Stimulated activated naive B cell treated with anti-CD40 and anti-IgM and Interleukin-4, amounts not matched to agents 10 μg/mL and 1 μg/mL and 100 μg/mL, for 72 hours (primary cell): Measurements from ENCODE around the gene RAB29.
A peak's percentile ranks its signal among the peaks of the same experiment; 100 is the strongest.
"Not testable (repeated sequence)": the region's sequence is repeated elsewhere in the genome, so short reads cannot be mapped to it uniquely, and the experiment has no call there.

Experiments
- ATAC-seq, 2 donors: fragments of 150-1000 bp; cut with Tn5 transposase; replicated peaks; 2 replicates each; pipeline ENCODE4 v1.10.0; 2021; ENCODE audit warnings: moderate library complexity in 1 of 2
- DNase-seq: peaks from one replicate; pipeline ENCODE4 v3.0.0; 2021
- H3K27ac Mint-ChIP-seq: one replicate; pipeline ENCODE4 v1.8.0; 2022; ENCODE audit warnings: mild to moderate bottlenecking, mixed read lengths
- H3K27me3 Mint-ChIP-seq, 2 donors: one replicate each; pipeline ENCODE4 v1.8.0; 2022; ENCODE audit warnings: mixed read lengths in 2 of 2
- H3K36me3 Mint-ChIP-seq, 2 donors: one replicate each; pipeline ENCODE4 v1.8.0; 2022; ENCODE audit warnings: mixed read lengths in 2 of 2, mild to moderate bottlenecking in 1 of 2
- H3K4me1 Mint-ChIP-seq, 2 donors: one replicate each; pipeline ENCODE4 v1.8.0; 2022; ENCODE audit warnings: mixed read lengths in 2 of 2, mild to moderate bottlenecking in 1 of 2
- H3K4me3 Mint-ChIP-seq, 2 donors: one replicate each; pipeline ENCODE4 v1.8.0; 2022; ENCODE audit warnings: mild to moderate bottlenecking in 2 of 2, mixed read lengths in 2 of 2, moderate library complexity in 1 of 2
- H3K9me3 Mint-ChIP-seq, 2 donors: one replicate each; pipeline ENCODE4 v1.8.0; 2022; ENCODE audit warnings: mixed read lengths in 2 of 2, mild to moderate bottlenecking in 1 of 2

RAB29 gene

DNA sequence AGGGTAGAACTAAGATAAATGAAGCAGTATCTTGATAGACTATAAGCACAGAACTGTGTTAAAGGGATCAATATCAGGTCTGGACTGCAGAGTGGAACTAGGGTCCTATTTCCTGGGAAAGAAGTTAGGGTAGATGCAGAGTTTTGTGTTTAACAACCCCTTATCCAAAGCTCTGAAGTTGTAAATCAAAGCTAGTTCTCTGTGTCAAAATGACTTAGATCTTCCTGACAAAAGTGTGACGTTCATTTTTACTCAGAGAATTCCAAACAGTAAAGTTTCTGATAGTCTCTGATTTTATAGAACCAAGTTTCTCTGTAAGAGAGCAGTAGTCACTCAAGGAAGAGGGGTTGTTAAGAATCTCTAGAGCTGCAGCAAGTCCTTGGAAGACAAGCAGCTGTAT, 33.6 kb downstream of the RAB29 start:
- Mint-ChIP-seq H3K4me1 (peaks cover 20 to 44% of the 10 kb centered on the region in 2 donors), H3K36me3 (peaks cover 13 to 31% of the 10 kb centered on the region in 2 donors), H3K9me3 (no peaks in the 10 kb centered on the region), H3K27ac (no peak overlapping the region), H3K4me3 (no peak overlapping the region), H3K27me3 (no peaks in the 10 kb centered on the region)
- DNase-seq (no peak), ATAC-seq (no peak)

DNA sequence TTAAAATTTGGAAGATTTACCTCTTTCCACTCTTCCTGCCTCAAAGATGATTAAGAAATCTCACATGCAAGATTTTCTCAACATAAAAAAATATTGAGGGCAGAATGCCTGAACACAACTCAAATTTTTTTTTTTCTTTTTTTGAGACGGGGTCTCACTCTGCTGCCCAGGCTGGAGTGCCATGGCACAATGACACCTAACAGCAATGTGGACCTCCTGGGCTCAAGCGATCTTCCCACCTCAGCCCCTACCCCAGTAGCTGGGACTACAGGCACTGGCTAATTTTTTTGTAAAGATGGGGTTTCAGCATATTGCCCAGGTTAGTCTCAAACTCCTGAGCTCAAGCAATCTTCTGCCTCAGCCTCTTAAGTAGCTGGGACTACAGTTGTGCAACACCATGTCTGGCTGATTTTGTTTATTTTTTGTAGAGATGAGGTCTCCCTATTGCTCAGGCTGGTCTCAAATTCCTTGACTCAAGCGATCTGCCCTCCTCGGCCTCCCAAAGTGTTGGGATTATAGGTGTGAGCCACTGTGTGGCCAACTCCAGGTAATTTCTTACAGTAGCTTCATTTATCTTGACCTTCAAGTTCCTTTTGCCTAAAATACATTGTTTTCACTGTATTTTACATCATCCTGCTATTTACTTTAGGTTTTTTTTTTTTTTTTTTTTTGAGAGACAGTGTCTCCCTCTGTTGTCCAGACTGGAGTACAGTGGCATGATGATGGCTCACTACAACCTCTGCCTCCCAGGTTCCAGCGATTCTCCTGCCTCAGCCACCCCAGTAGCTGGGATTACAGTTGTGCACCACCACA, 35.7 kb downstream of the RAB29 start:
- DNase-seq (no peak), ATAC-seq (no peak)
- H3K9me3 Mint-ChIP-seq = no peaks in the 10 kb centered on the region
- no peak overlapping the region for H3K4me3 Mint-ChIP-seq
- H3K4me1 Mint-ChIP-seq = peaks cover 19 to 42% of the 10 kb centered on the region in 2 donors
- peaks cover 13 to 34% of the 10 kb centered on the region in 2 donors for H3K36me3 Mint-ChIP-seq
- H3K27ac Mint-ChIP-seq = no peak overlapping the region
- H3K27me3 Mint-ChIP-seq = no peaks in the 10 kb centered on the region

DNA sequence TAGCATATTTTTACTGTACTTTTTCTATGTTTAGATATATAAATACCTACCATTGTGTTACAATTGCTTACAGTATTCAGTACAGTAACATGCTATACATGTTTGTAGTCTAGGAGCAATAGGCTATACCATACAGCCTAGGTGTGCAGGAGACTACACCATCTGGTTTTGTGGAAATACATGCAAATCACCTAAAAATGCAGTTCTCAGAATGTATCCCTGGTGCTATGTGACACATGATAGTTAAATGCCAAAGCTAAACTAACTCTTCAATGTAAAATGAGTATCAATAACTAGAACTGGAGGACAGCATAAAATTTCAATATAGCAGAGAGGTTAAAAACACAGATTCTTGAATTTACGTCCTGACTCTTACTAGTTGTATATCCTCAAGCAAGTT, 40.1 kb downstream of the RAB29 start:
- Mint-ChIP-seq H3K4me3 (no peak overlapping the region), H3K36me3 (peaks cover 10 to 37% of the 10 kb centered on the region in 2 donors), H3K27ac (no peak overlapping the region), H3K27me3 (no peaks in the 10 kb centered on the region), H3K4me1 (peaks cover 11 to 25% of the 10 kb centered on the region in 2 donors), H3K9me3 (no peaks in the 10 kb centered on the region)
- ATAC-seq = peak in 1 of 2 donors; percentile 39
- DNase-seq = no peak

DNA sequence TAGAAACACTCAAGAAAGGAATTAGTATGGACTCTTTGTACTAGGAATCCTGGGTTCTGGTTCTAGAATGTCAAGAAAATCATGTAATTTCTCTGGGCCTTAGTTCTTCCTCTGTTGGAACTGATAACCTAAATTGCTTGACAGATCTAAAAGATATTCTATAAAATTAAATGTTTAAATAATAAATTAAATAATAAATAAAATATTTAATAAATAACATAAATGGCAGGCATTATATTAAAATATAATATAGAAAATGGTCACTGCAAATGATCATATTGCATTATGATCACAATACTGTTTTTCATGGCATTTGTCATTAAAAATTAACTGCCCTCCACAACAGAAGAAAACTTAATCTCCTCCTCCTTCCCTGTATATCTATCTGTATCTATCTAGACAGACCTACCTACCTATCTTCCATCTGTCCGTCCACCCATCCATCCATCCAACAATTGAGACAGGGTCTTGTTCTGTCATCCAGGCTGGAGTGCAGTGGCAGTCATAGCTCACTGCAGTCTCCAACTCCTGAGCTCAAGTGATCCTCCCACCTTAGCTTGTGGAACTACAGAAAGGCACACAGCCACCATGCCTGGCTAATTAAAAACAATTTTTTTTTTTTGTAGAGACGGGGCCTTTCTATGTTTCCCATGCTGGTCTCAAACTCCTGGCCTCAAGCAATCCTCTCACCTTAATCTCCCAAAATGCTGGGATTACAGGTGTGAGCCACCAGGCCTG, 41.7 kb downstream of the RAB29 start:
- Mint-ChIP-seq H3K4me3 (no peak overlapping the region), H3K4me1 (peaks cover 9 to 26% of the 10 kb centered on the region in 2 donors), H3K36me3 (peaks cover 7 to 33% of the 10 kb centered on the region in 2 donors), H3K27me3 (no peaks in the 10 kb centered on the region), H3K27ac (no peak overlapping the region), H3K9me3 (no peaks in the 10 kb centered on the region)
- DNase-seq (no peak), ATAC-seq (no peak)

DNA sequence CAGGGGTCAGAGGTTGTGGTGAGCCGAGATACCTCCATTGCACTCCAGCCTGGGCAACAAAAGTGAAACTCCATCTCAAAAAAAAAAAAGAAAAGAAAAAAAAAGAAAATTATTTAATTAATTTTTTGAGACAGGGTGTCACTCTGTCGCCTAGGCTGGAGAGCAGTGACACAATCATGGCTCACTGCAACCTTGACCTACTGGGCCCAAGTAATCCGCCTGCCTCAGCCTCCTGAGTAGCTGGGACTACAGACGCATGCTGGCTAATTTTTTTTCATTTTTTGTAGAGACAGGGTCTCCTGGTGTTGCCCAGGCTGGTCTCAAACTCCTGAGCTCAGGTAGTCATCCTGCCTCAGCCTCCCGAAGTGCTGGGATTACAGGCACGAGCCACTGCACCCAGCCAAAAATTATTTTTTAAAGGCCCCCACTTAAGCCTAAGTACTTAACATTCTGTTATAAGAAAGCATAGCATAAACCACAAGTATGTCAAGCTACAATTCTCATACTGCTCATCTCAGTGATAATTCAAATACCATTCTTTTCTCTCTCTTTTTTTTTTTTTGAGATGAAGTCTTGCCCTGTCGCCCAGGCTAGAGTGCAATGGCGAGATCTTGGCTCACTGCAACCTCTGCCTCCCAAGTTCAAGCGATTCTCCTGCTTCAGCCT, 45.2 kb downstream of the RAB29 start:
- ATAC-seq = no peak
- H3K27me3 Mint-ChIP-seq = no peaks in the 10 kb centered on the region
- H3K27ac Mint-ChIP-seq = no peak overlapping the region
- peaks cover 13 to 26% of the 10 kb centered on the region in 2 donors for H3K36me3 Mint-ChIP-seq
- H3K4me1 Mint-ChIP-seq = peaks cover 3 to 13% of the 10 kb centered on the region in 2 donors
- DNase-seq = no peak
- H3K9me3 Mint-ChIP-seq = no peaks in the 10 kb centered on the region
- no peak overlapping the region for H3K4me3 Mint-ChIP-seq

DNA sequence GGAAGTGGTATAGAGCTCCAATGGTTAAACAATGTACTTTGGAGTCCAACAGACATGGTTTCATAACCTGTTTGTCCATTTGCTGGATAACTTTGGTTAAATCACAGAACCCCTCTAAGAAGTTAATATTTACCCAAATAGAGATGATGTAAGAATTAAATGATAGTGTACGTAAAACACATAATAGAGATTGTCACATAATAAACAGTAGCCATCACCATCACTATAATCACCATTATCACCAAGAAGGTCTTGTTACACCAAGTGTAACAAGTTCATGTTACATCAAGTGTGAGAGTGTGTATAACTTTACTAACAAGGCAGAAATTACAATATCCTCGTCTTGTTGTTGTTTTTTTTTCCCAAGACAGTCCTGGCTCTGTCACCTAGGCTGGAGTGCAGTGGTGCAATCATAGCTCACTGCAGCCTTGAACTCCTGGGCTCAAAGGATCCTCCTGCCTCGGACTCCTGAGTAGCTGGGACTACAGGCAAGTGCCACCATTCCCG, 48.6 kb downstream of the RAB29 start:
- Mint-ChIP-seq H3K27ac (no peak overlapping the region), H3K9me3 (no peaks in the 10 kb centered on the region), H3K36me3 (peaks cover 20 to 25% of the 10 kb centered on the region in 2 donors), H3K27me3 (no peaks in the 10 kb centered on the region), H3K4me3 (no peak overlapping the region), H3K4me1 (peaks cover 1 to 7% of the 10 kb centered on the region in 2 donors)
- no peak for ATAC-seq
- DNase-seq = no peak

DNA sequence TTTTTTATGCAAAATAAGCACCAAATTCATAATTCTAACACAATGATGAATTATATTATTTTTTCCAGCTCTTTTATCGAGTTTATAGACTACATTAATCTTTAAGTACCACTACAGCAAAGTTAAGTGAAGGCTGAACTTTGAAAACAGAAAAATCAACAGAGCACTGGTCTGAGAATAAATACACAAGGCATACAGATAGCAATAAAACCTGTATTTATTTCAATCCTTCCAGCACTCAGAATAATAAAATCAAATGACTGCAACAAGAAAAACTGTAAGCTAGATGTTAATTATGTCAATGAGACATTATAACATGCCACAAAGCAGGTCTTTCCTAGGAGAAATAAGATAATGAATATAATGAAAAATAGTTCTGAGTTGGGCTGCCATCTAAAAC, 49.8 kb downstream of the RAB29 start:
- Mint-ChIP-seq H3K36me3 (peaks cover 22 to 27% of the 10 kb centered on the region in 2 donors), H3K4me3 (no peak overlapping the region), H3K4me1 (peaks cover 1 to 4% of the 10 kb centered on the region in 2 donors), H3K27ac (no peak overlapping the region), H3K27me3 (no peaks in the 10 kb centered on the region), H3K9me3 (no peaks in the 10 kb centered on the region)
- ATAC-seq (no peak), DNase-seq (no peak)

DNA sequence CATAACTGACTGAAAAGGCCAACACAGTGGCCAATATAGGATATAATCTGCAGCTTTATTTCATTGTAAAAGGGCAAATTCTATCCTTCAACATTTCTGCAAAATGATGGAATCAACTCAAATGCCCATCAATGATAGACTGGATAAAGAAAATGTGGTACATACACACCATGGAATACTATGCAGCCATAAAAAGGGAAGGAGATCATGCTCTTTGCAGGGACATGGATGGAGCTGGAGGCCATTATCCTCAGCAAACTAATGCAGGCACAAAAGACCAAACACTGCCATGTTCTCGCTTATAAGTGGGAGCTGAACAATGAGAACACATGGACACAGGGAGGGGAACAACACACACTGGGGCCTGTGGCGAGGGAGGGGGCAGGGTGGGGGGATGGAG, 54.5 kb downstream of the RAB29 start:
- H3K27ac Mint-ChIP-seq, H3K9me3 Mint-ChIP-seq, H3K27me3 Mint-ChIP-seq, DNase-seq, ATAC-seq, H3K4me1 Mint-ChIP-seq, H3K4me3 Mint-ChIP-seq: not testable (repeated sequence)
- peaks cover 30 to 50% of the 10 kb centered on the region in 2 donors for H3K36me3 Mint-ChIP-seq

DNA sequence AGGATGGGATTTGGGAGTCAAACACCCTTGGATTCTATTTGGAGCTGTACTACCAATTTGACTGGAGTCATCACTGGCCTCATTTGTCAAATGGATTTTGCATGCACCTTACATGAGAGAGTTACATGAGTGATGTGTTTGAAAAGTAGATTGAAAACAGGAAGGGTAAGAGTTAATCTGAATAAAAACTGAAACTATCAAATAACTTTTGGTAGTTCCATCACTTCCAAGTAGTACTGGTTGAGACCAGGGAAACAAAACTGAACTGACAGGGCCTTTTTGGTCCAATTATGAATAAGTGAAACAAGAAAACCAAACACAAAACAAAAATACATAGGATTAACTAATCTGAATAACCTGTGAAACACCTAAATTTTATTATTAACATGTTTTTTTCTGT, 55.5 kb downstream of the RAB29 start:
- Mint-ChIP-seq H3K27ac (no peak overlapping the region), H3K27me3 (no peaks in the 10 kb centered on the region), H3K4me3 (no peak overlapping the region), H3K4me1 (peaks cover 4 to 10% of the 10 kb centered on the region in 2 donors), H3K36me3 (peaks cover 38 to 55% of the 10 kb centered on the region in 2 donors), H3K9me3 (no peaks in the 10 kb centered on the region)
- ATAC-seq = no peak
- no peak for DNase-seq

DNA sequence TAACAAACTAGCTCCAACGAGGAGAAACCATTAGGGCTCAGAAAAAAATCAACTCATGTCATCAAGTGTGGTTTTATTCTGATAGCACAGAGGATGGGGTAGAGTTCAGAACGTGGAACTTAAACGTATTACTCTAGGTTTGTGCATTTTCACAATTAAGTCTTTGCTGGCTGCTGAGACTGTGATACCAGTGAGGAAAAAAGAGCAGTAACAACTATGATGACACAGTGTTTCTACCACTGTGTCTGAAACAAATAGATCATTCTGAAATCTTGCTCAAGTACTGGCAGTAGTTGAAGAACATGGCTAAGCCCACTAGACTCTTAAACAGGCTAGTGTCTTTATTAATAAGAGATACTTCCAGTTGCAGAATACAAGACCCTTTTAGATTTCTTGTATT, 56.3 kb downstream of the RAB29 start:
- Mint-ChIP-seq H3K4me3 (no peak overlapping the region), H3K27me3 (no peaks in the 10 kb centered on the region), H3K4me1 (peaks cover 11 to 12% of the 10 kb centered on the region in 2 donors), H3K36me3 (peaks cover 38 to 59% of the 10 kb centered on the region in 2 donors), H3K27ac (no peak overlapping the region), H3K9me3 (no peaks in the 10 kb centered on the region)
- DNase-seq = no peak
- no peak for ATAC-seq
